Transverse colon (tissue), 4 donors: Measurements from ENCODE around the gene TRIM46. TPM values are rescaled to one million over a fixed set of nuclear protein-coding genes. Genes with fewer than 3 reads are reported as not detected.

Source experiments
- DNase-seq: peaks from one replicate; pipeline ENCODE4 v3.0.0-alpha.2; 2019
- H3K27ac ChIP-seq, 4 donors: fragments of 200-600 bp; sonication (generic); 2 replicates each; pipeline ENCODE4 v1.5.1; 2016 to 2018; ENCODE audit warnings: inconsistent platforms in 4 of 4
- H3K27me3 ChIP-seq: fragments of 200-600 bp; sonication (generic); 2 replicates; pipeline ENCODE4 v1.5.1; 2017; ENCODE audit warnings: inconsistent platforms
- H3K36me3 ChIP-seq, 4 donors: fragments of 200-600 bp; sonication (generic); 2 replicates each; pipeline ENCODE4 v1.5.1; 2017 to 2019; ENCODE audit warnings: inconsistent platforms in 4 of 4
- H3K4me1 ChIP-seq, 4 donors: fragments of 200-600 bp; sonication (generic); 2 replicates each; pipeline ENCODE4 v1.5.1; 2017 to 2020; ENCODE audit warnings: inconsistent platforms in 4 of 4
- H3K4me3 ChIP-seq, 4 donors: fragments of 200-600 bp; sonication (generic); 1 replicate in 1 of 4; 2 replicates in 3 of 4; pipeline versions ENCODE4 v1.5.1 to v1.6.1; 2017 to 2019; ENCODE audit warnings: inconsistent platforms in 4 of 4
- H3K9me3 ChIP-seq, 2 donors: fragments of 200-600 bp; sonication (generic); 2 replicates each; pipeline ENCODE4 v1.5.1; 2017 to 2019; ENCODE audit warnings: inconsistent platforms in 2 of 2
- EP300 ChIP-seq: sonication (generic); formaldehyde crosslinking; IDR thresholded peaks from one replicate; pipeline ENCODE4 v1.6.1; 2017; ENCODE audit warnings: antibody characterized with exemption, low read depth
- POLR2A ChIP-seq: fragments of 450-650 bp; IDR thresholded peaks from one replicate; pipeline ENCODE4 v1.6.1; 2016; ENCODE audit warnings: antibody characterized with exemption, mild to moderate bottlenecking, moderate library complexity
- POLR2AphosphoS5 ChIP-seq, 3 donors: sonication (generic); formaldehyde crosslinking; IDR thresholded peaks; one replicate each; pipeline ENCODE4 v1.6.1; 2016; ENCODE audit warnings: antibody characterized with exemption in 3 of 3
- WGBS, 2 donors: methylation state at CpG; one replicate each; pipeline ENCODE4 v1.1.5; 2018; ENCODE audit warnings: low coverage in 1 of 2; 5-methylcytosine and 5-hydroxymethylcytosine counted together
- in situ Hi-C, 4 donors: fragments of 200-750 bp; cut with MboI; loops; one replicate each; pipeline versions ENCODE4 v1.15.0 to v1.15.1; 2017; ENCODE audit warnings: low sequenced_read_pairs in 3 of 4, low pct_ligation_motif_present in 1 of 4, low pct_unique_long_range_greater_than_20kb in 1 of 4
- intact Hi-C: fragments of 100-400 bp; cut with DNase I; formaldehyde crosslinking; loops from one replicate; pipeline ENCODE4 v1.15.1; 2023; ENCODE audit warnings: low total_unique reads
- total RNA-seq, 4 donors: library from RNA; depleted of rRNA; stranded (reverse); fragments of >200 nt; gene quantifications; one replicate each; pipeline ENCODE4 v1.1.0, GENCODE V29; 2016
- TF ChIP-seq, protein P1 (sequence below), 5 experiments: fragments of 200-600 bp in 3 of 5; fragments of 450-650 bp in 2 of 5; sonication (generic) in 3 of 5; IDR thresholded peaks; 1 replicate in 2 of 5; 2 replicates in 3 of 5; pipeline ENCODE4 v1.5.1; 2016 to 2017; ENCODE audit warnings: antibody characterized with exemption in 5 of 5, inconsistent platforms in 3 of 5, mild to moderate bottlenecking in 2 of 5, moderate library complexity in 1 of 5

TRIM46 gene
- total RNA-seq, 4 donors from 2014 or later = 0.41 to 0.48 TPM; not detected in 2

DNA sequence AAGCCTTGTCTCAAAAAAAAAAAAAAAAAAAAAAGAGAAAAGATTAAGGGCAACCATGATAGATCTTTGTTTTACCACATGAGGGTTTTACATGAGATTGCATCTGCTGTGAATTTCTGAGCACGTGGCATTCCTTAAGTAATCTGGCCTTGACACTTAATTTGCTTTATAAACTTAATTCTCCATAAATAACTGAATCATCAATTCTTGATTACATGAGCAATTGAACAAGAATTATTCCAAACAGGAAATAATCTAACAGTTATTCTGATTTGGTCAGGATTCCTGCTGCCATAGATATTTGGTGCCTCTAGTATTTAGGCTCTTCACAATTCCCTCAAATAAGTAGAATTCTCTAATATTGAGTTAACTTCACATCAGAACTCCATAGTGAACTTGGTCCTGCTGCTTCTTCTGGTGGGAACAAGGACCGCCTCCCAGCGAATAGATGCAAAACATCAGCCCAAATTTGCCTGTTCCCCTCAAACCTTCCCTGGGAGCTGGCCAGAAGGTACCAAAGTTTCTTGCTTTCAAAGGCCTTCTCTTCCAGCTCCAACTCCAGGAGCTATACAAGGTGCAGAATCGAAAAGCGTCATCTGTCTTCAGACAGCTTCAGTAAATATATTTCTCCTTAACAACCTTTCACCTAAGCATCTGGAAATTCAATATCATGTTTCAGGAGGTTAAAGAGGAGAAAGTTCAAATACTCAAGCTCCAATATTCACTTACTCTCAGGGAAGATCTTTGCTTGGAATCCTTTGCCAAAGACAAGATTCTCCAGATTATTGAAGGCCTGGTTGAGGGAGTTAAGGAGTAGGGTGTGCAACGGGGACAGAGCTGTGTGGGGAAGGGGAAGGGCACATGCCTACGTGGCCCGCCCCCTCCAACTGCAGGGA lies 1.6 kb upstream of the TRIM46 start:
- WGBS, 2 donors = 42 to 53% methylated on average over 4 to 8 of the region's 8 CpGs
- TF ChIP-seq EP300 = no peak
- TF ChIP-seq, protein P1, sequence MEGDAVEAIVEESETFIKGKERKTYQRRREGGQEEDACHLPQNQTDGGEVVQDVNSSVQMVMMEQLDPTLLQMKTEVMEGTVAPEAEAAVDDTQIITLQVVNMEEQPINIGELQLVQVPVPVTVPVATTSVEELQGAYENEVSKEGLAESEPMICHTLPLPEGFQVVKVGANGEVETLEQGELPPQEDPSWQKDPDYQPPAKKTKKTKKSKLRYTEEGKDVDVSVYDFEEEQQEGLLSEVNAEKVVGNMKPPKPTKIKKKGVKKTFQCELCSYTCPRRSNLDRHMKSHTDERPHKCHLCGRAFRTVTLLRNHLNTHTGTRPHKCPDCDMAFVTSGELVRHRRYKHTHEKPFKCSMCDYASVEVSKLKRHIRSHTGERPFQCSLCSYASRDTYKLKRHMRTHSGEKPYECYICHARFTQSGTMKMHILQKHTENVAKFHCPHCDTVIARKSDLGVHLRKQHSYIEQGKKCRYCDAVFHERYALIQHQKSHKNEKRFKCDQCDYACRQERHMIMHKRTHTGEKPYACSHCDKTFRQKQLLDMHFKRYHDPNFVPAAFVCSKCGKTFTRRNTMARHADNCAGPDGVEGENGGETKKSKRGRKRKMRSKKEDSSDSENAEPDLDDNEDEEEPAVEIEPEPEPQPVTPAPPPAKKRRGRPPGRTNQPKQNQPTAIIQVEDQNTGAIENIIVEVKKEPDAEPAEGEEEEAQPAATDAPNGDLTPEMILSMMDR (IDR thresholded peaks at IDR 0.05) = no peak
- TF ChIP-seq POLR2A = no peak
- no peak for TF ChIP-seq POLR2AphosphoS5 (IDR thresholded peaks at IDR 0.05)
- in situ Hi-C loops = loop anchor here in 1 of 4 donors (25.0 kb wide), 1 partner anchor 260 kb away; no protein-coding TSS in a partner anchor
- Histone ChIP-seq H3K27ac (peak overlapping the region; percentile 92 to 95 (median 93)), H3K9me3 (no peaks in the 10 kb centered on the region), H3K36me3 (no peaks in the 10 kb centered on the region), H3K27me3 (peaks cover 6% of the 10 kb centered on the region), H3K4me1 (peaks cover 22 to 38% (median 34%) of the 10 kb centered on the region in 4 donors), H3K4me3 (peak overlapping the region; percentile 52 to 91 (median 76))
- no peak for DNase-seq
- intact Hi-C loops = no loop called here

- peak within 1 kb of the TSS; percentile 52 to 91 (median 76) for H3K4me3 ChIP-seq
- in situ Hi-C loops = loop anchor here in 1 of 4 donors (25.0 kb wide), 1 partner anchor 261 kb away; no protein-coding TSS in a partner anchor
- peak within 1 kb of the TSS; percentile 92 to 95 (median 93) for H3K27ac ChIP-seq
- 1% methylated on average over 47 of the region's 57 CpGs; no CpG with 5 or more reads in 1 of the 2 donors for WGBS, 2 donors
- peaks cover 6% of the 10 kb centered on the region for H3K27me3 ChIP-seq
- TF ChIP-seq POLR2AphosphoS5 (IDR thresholded peaks at IDR 0.05) (peak; percentile 78 to 90 (median 82)), POLR2A (peak; percentile 80), EP300 (no peak)
- TF ChIP-seq, protein P1 (IDR thresholded peaks at IDR 0.05) = peak; percentile 93 to 97 (median 95)
- no peaks in the 10 kb centered on the region for H3K36me3 ChIP-seq
- intact Hi-C loops = no loop called here
- H3K4me1 ChIP-seq = peaks cover 15 to 32% (median 26%) of the 10 kb centered on the region in 4 donors
- no peaks in the 10 kb centered on the region for H3K9me3 ChIP-seq
- DNase-seq = peak; percentile 96
Measured at GRCh38 chr1:155172732-155173477, 744 bp upstream of the TRIM46 start, which contains the start of gene KRTCAP2. KRTCAP2 (minus strand) TSS chr1:155173304; CDS start chr1:155173224, 80 bp downstream.

DNA sequence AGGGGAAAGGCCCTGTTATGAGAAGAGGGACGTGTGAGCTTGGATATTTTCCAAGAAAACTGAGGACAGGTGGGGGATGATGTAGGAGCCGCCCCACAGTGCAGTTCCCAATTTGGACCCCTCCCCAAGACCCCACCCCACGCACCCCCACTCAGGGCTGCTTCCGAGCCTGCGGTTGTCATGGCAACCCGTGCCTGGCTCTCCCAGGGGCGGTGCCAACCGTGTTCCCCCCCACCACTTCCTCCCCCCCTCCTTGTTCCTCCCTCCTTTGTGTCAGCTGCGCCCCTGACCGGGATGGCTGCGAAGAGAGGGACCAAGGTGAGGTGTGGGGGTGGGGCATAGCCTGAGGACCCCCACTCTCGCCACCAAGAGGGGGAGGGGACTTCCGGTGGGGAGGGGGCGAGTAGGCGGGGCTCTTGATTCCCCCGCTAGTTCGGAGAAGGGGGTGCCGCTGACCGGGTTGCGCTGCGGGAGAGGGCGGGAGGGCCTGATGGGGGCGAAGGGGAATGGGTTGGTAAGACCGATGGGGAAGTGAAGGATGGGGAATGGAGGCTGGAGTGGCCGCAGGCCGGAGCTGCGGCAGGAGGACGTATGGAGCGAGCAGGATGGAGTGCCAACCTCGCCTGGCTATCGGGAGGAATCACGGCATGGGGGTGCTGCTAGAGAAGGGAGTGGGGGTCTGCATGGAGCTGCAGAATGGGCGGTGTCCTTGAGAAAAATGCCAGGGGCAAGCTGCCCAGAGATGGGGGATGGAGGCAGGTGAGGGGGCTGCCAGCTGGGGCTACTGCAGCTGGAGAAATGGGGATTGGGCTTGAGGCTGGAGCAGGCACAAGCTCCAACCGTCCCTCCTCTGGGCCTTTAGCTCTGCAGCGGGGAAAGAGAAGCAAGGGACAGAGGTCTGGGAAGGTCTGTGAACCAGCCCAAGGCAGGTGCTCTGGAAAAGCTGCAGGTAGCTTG lies 953 bp downstream of the TRIM46 start:
- TF ChIP-seq POLR2A = no peak
- TF ChIP-seq EP300 = no peak
- TF ChIP-seq, protein P1 (IDR thresholded peaks at IDR 0.05) = no peak
- TF ChIP-seq POLR2AphosphoS5 (IDR thresholded peaks at IDR 0.05) = no peak
- peaks cover 15 to 31% (median 25%) of the 10 kb centered on the region in 4 donors for H3K4me1 ChIP-seq
- 0 to 22% methylated on average over 2 to 29 of the region's 35 CpGs for WGBS, 2 donors
- intact Hi-C loops (no loop called here), in situ Hi-C loops (loop anchor here in 1 of 4 donors (25.0 kb wide), 1 partner anchor 262 kb away; no protein-coding TSS in a partner anchor)
- peaks cover 6% of the 10 kb centered on the region for H3K27me3 ChIP-seq
- H3K27ac ChIP-seq = peak overlapping the region in 2 of 4 donors; percentile 92 to 95
- no peaks in the 10 kb centered on the region for H3K9me3 ChIP-seq
- DNase-seq = peak; percentile 38
- peak overlapping the region in 2 of 4 donors; percentile 4 to 91 for H3K4me3 ChIP-seq
- H3K36me3 ChIP-seq = no peaks in the 10 kb centered on the region
